SK-N-SH treated with all-trans-retinoic acid at 6 μM for 48 hours (cell line): ENCODE results near the gene TRABD2A.

Experiments
- BACH2 ChIP-seq: fragments of 250-450 bp; sonication (Bioruptor Pico); IDR thresholded peaks from 2 replicates; pipeline ENCODE4 v1.9.0; 2021; ENCODE audit warnings: mild to moderate bottlenecking, borderline replicate concordance
- CREB5 ChIP-seq: fragments of 250-450 bp; sonication (Bioruptor Pico); IDR thresholded peaks from 2 replicates; pipeline ENCODE4 v1.5.1; 2020; ENCODE audit warnings: low read depth, mild to moderate bottlenecking, moderate library complexity
- OSR1 ChIP-seq: fragments of 250-450 bp; sonication (Bioruptor Pico); IDR thresholded peaks from 2 replicates; pipeline ENCODE4 v1.8.0; 2022; ENCODE audit warnings: moderate library complexity, mild to moderate bottlenecking, inconsistent platforms
- SNAI2 ChIP-seq: fragments of 250-450 bp; sonication (Bioruptor Pico); IDR thresholded peaks from 2 replicates; pipeline ENCODE4 v1.5.0; 2020; ENCODE audit warnings: mild to moderate bottlenecking, moderate library complexity
- ZFP3 ChIP-seq: fragments of 250-450 bp; sonication (Bioruptor Pico); IDR thresholded peaks from 2 replicates; pipeline ENCODE4 v1.5.0; 2020; ENCODE audit warnings: mild to moderate bottlenecking, moderate library complexity
- ZNF565 ChIP-seq: fragments of 450-650 bp; formaldehyde crosslinking; conservative IDR thresholded peaks from 2 replicates; pipeline ENCODE4 v1.5.0; 2020; ENCODE audit warnings: low read depth, mild to moderate bottlenecking, moderate library complexity
- TF ChIP-seq, protein P1 (sequence below): fragments of 250-450 bp; sonication (Bioruptor Pico); IDR thresholded peaks from 2 replicates; pipeline ENCODE4 v1.5.1; 2021; ENCODE audit warnings: mild to moderate bottlenecking, moderate library complexity

DNA sequence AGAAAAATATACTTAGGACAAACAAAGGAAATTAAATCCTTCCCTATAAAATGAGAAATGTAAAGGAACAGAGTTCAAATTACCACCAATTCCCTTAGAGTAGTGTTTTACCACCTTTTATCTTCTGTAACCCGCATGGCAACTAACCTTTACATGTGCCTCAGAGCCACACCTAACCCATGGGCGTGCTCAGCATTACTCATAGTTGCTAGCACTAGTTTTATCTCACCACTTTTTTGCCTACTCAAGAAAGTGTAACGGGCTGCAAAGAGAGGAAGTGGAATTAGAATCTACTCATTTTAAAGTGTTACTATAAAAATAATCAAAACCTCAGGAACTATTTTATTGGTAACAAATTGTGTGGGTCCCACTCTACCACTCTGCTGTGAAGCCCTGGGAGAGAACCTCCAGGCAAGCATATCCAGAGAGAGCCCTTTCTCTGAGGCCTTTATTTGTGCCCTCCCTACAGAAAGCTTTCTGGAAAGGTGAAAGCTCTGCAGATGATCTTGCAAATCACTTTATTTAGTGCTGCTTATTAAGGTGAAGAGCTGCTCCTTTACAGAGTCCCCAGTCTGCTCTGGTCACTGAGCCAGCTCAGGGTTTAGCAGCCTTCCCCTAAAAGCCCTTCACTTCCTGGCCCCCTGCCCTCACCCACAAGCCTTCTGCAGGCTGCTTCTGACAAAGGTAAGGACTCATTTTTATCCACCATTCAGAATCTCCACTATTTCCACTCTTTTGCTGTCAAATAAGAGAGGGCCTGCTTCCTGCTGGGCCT lies 98.8 kb downstream of the TRABD2A start:
- TF ChIP-seq CREB5 (CRISPR knock-in tag) (no peak), ZFP3 (no peak), OSR1 (CRISPR knock-in tag) (no peak), SNAI2 (CRISPR knock-in tag) (no peak), BACH2 (CRISPR knock-in tag) (no peak), ZNF565 (CRISPR knock-in tag) (no peak)
- TF ChIP-seq, protein P1, sequence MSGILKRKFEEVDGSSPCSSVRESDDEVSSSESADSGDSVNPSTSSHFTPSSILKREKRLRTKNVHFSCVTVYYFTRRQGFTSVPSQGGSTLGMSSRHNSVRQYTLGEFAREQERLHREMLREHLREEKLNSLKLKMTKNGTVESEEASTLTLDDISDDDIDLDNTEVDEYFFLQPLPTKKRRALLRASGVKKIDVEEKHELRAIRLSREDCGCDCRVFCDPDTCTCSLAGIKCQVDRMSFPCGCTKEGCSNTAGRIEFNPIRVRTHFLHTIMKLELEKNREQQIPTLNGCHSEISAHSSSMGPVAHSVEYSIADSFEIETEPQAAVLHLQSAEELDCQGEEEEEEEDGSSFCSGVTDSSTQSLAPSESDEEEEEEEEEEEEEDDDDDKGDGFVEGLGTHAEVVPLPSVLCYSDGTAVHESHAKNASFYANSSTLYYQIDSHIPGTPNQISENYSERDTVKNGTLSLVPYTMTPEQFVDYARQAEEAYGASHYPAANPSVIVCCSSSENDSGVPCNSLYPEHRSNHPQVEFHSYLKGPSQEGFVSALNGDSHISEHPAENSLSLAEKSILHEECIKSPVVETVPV, result no peak
